Natural killer cell (primary cell): ENCODE results near the gene PRG2. TPM values are rescaled to one million over a fixed set of nuclear protein-coding genes. Genes with fewer than 3 reads are reported as not detected.

ENCODE experiments used
- ATAC-seq, 3 donors: fragments of 150-1000 bp in 2 of 3; fragments of 200-7000 bp in 1 of 3; cut with Tn5 transposase; 1 replicate in 1 of 3; 2 replicates in 2 of 3; pipeline ENCODE4 v1.10.0; 2021; ENCODE audit warnings: mild to moderate bottlenecking in 2 of 3, moderate library complexity in 2 of 3
- DNase-seq, 2 donors: peaks; one replicate each; pipeline versions ENCODE4 v3.0.0 to v3.0.0-alpha.2; 2013 to 2021; ENCODE audit warnings: mixed read lengths in 1 of 2
- H3K27ac ChIP-seq: one replicate; pipeline ENCODE4 v1.5.1; 2013; ENCODE audit warnings: mild to moderate bottlenecking, low read length
- H3K27me3 ChIP-seq: one replicate; pipeline ENCODE4 v1.6.1; 2013; ENCODE audit warnings: low read length; ENCODE audit not compliant: control insufficient read depth, insufficient read depth
- H3K36me3 ChIP-seq: one replicate; pipeline ENCODE4 v1.6.1; 2013; ENCODE audit warnings: low read length; ENCODE audit not compliant: control insufficient read depth, insufficient read depth
- H3K4me1 ChIP-seq: one replicate; pipeline ENCODE4 v1.6.1; 2013; ENCODE audit warnings: low read length; ENCODE audit not compliant: control insufficient read depth, insufficient read depth
- H3K4me3 ChIP-seq: one replicate; pipeline ENCODE4 v1.5.1; 2013; ENCODE audit warnings: low read length
- H3K9me3 ChIP-seq: one replicate; pipeline ENCODE4 v1.6.1; 2013; ENCODE audit warnings: low read length; ENCODE audit not compliant: control insufficient read depth, insufficient read depth
- H3K27ac Mint-ChIP-seq, 2 donors: one replicate each; pipeline ENCODE4 v1.8.0; 2022; ENCODE audit warnings: mild to moderate bottlenecking in 2 of 2, mixed read lengths in 2 of 2, moderate library complexity in 1 of 2
- H3K27me3 Mint-ChIP-seq, 2 donors: one replicate each; pipeline ENCODE4 v1.8.0; 2022; ENCODE audit warnings: low read depth in 2 of 2, mixed read lengths in 2 of 2
- H3K36me3 Mint-ChIP-seq: one replicate; pipeline ENCODE4 v1.8.0; 2022; ENCODE audit warnings: mixed read lengths
- H3K4me1 Mint-ChIP-seq, 2 donors: one replicate each; pipeline ENCODE4 v1.8.0; 2022; ENCODE audit warnings: mixed read lengths in 2 of 2
- H3K4me3 Mint-ChIP-seq: one replicate; pipeline ENCODE4 v1.8.0; 2022; ENCODE audit warnings: mild to moderate bottlenecking, moderate library complexity, mixed read lengths
- H3K9me3 Mint-ChIP-seq, 2 donors: one replicate each; pipeline ENCODE4 v1.8.0; 2022; ENCODE audit warnings: mixed read lengths in 2 of 2
- WGBS: methylation state at CpG from one replicate; pipeline ENCODE4 v1.1.7; 2013; ENCODE audit warnings: missing lambda C conversion rate; ENCODE audit not compliant: insufficient coverage; 5-methylcytosine and 5-hydroxymethylcytosine counted together
- intact Hi-C: fragments of 100-400 bp; cut with micrococcal nuclease; formaldehyde crosslinking; loops from one replicate; pipeline ENCODE4 v1.14.2; 2022
- total RNA-seq, 4 donors: library from RNA; stranded (reverse); fragments of 120-200 nt in 1 of 4; gene quantifications; one replicate each; pipeline versions ENCODE4 v1.2.3 to v1.2.4, GENCODE V29; 2013 to 2022
- TF ChIP-seq, protein P1 (sequence below): fragments of 200-600 bp; IDR thresholded peaks from one replicate; pipeline ENCODE4 v1.8.0; 2022; ENCODE audit warnings: antibody characterized with exemption

PRG2 gene
- total RNA-seq, 3 donors from 2014 or later (not counting 1 experiment from before 2014, with no cell fraction given), result 1.2 to 2.4 TPM; not detected in 1

- no peaks in the 10 kb centered on the region for H3K27me3 Mint-ChIP-seq
- no peaks in the 10 kb centered on the region for H3K9me3 ChIP-seq
- intact Hi-C loops, result no loop called here
- no peaks in the 10 kb centered on the region for H3K4me1 Mint-ChIP-seq
- no peaks in the 10 kb centered on the region for H3K36me3 Mint-ChIP-seq
- no peak overlapping the region for H3K27ac ChIP-seq
- DNase-seq (no peak), ATAC-seq (no peak)
- no peak overlapping the region for H3K27ac Mint-ChIP-seq
- H3K36me3 ChIP-seq, result no peaks in the 10 kb centered on the region
- H3K27me3 ChIP-seq, result no peaks in the 10 kb centered on the region
- no peak overlapping the region for H3K4me3 Mint-ChIP-seq
- TF ChIP-seq, protein P1, sequence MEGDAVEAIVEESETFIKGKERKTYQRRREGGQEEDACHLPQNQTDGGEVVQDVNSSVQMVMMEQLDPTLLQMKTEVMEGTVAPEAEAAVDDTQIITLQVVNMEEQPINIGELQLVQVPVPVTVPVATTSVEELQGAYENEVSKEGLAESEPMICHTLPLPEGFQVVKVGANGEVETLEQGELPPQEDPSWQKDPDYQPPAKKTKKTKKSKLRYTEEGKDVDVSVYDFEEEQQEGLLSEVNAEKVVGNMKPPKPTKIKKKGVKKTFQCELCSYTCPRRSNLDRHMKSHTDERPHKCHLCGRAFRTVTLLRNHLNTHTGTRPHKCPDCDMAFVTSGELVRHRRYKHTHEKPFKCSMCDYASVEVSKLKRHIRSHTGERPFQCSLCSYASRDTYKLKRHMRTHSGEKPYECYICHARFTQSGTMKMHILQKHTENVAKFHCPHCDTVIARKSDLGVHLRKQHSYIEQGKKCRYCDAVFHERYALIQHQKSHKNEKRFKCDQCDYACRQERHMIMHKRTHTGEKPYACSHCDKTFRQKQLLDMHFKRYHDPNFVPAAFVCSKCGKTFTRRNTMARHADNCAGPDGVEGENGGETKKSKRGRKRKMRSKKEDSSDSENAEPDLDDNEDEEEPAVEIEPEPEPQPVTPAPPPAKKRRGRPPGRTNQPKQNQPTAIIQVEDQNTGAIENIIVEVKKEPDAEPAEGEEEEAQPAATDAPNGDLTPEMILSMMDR, result no peak
- no peaks in the 10 kb centered on the region for H3K4me1 ChIP-seq
- WGBS, result 97% methylated on average over 4 of the region's 4 CpGs
- H3K9me3 Mint-ChIP-seq, result no peaks in the 10 kb centered on the region
- no peak overlapping the region for H3K4me3 ChIP-seq
These were observed 9.6 kb upstream of the PRG2 start for GRCh38 chr11:57399972-57400578.

- no peaks in the 10 kb centered on the region for H3K27me3 Mint-ChIP-seq
- intact Hi-C loops, result no loop called here
- DNase-seq (no peak), ATAC-seq (no peak)
- H3K36me3 ChIP-seq, result no peaks in the 10 kb centered on the region
- WGBS, result 90% methylated on average over 3 of the region's 5 CpGs
- H3K27ac ChIP-seq, result no peak overlapping the region
- no peak overlapping the region for H3K4me3 ChIP-seq
- H3K9me3 ChIP-seq, result no peaks in the 10 kb centered on the region
- no peaks in the 10 kb centered on the region for H3K36me3 Mint-ChIP-seq
- H3K4me1 Mint-ChIP-seq, result no peaks in the 10 kb centered on the region
- H3K4me3 Mint-ChIP-seq, result no peak overlapping the region
- TF ChIP-seq, protein P1, result no peak
- no peaks in the 10 kb centered on the region for H3K4me1 ChIP-seq
- no peaks in the 10 kb centered on the region for H3K9me3 Mint-ChIP-seq
- H3K27me3 ChIP-seq, result no peaks in the 10 kb centered on the region
- H3K27ac Mint-ChIP-seq, result no peak overlapping the region
These were observed 8.8 kb upstream of the PRG2 start for GRCh38 chr11:57399221-57399620.

DNA sequence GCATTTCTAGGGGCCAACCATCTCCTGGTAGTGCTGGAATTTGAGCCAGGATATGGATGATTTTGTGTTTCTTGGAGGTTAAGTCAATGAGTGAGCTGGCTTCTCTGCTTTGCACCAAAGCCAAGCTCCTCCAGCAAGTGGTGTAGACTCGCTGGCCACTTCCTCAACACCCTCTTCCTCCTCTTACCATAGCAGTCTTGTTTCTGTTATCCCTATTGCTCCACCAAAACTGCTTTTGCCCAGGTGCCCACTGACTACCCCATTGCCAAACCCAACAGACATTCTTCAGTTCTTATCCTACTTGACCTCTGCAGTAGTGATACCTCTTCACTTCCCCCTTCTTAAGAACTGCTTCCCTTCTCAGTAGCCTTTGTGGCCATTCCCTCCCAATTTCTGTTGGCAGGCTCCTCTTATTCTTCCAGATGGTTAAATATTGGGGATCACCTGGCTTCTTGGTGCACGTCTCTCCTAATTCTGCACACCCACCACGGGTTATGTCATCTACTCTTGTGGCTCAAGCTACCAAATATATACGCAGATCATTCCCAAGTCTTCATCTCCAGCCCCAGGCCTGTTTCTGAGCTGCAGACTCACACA is 7.0 kb upstream of the PRG2 start:
- Mint-ChIP-seq H3K9me3 (no peaks in the 10 kb centered on the region), H3K4me3 (no peak overlapping the region), H3K27me3 (no peaks in the 10 kb centered on the region), H3K27ac (no peak overlapping the region), H3K36me3 (no peaks in the 10 kb centered on the region), H3K4me1 (no peaks in the 10 kb centered on the region)
- Histone ChIP-seq H3K27ac (no peak overlapping the region), H3K9me3 (no peaks in the 10 kb centered on the region), H3K4me3 (no peak overlapping the region), H3K36me3 (no peaks in the 10 kb centered on the region), H3K4me1 (no peaks in the 10 kb centered on the region), H3K27me3 (no peaks in the 10 kb centered on the region)
- DNase-seq (no peak), ATAC-seq (no peak)
- TF ChIP-seq, protein P1, result no peak
- intact Hi-C loops, result no loop called here
- WGBS, result 69% methylated on average over 4 of the region's 4 CpGs

GRCh38 chr11:57396744-57397143 is 6.3 kb upstream of the PRG2 start:
- Mint-ChIP-seq H3K27ac (no peak overlapping the region), H3K27me3 (peaks cover 4 to 7% of the 10 kb centered on the region in 2 donors), H3K4me3 (no peak overlapping the region), H3K9me3 (no peaks in the 10 kb centered on the region), H3K36me3 (no peaks in the 10 kb centered on the region), H3K4me1 (no peaks in the 10 kb centered on the region)
- DNase-seq (no peak), ATAC-seq (no peak)
- Histone ChIP-seq H3K4me3 (no peak overlapping the region), H3K9me3 (no peaks in the 10 kb centered on the region), H3K36me3 (no peaks in the 10 kb centered on the region), H3K4me1 (no peaks in the 10 kb centered on the region), H3K27me3 (no peaks in the 10 kb centered on the region), H3K27ac (no peak overlapping the region)
- intact Hi-C loops, result no loop called here
- 78% methylated on average over 1 of the region's 2 CpGs for WGBS
- TF ChIP-seq, protein P1, result no peak
